OCI-LY7 (cell line): ENCODE results near the gene LHFPL6.

Experiments used
- EZH2phosphoT487 ChIP-seq: fragments of 200-600 bp; sonication (generic); IDR thresholded peaks from 2 replicates; pipeline ENCODE4 v1.6.1; 2018; ENCODE audit warnings: low read depth, borderline replicate concordance, mild to moderate bottlenecking, mixed run types, antibody characterized with exemption, low read length, moderate library complexity, mixed read lengths
- TF ChIP-seq, protein P1 (sequence below): fragments of 200-600 bp; sonication (generic); conservative IDR thresholded peaks from 2 replicates; pipeline ENCODE4 v1.5.1; 2014; ENCODE audit warnings: mild to moderate bottlenecking, antibody characterized with exemption, low read length, moderate library complexity, mixed read lengths

DNA sequence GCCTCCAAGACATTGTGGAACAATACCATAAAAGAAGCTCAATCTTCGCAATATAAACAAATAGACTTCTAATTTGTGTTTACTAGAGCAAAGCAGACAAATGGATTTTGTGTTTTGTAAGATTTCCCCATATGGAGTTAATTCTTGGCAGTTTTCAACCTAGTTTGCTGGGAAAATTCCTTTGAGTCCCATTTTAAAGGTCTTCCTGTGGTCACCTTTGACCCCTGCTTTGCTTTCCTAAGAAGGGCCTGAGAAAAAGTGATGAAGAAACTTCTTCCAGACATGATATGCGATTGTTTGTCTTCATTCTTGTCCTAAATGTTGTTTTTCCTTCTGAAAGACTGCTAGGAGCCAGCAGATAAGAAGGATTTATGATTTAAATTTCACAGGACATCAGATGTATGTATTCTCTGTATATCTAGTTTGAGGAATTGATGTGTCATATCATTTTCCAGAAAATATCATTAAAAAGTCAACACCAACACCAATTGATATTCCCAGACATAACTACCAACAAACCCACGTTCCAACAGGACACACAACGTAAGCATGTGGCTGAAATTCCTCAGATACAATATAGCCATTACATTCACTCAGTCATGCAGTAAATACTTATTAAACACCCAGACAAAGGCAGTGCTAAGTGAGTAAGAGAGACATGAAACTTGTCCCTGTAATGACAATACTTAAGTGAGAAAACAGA lies 276.4 kb downstream of the LHFPL6 start:
- TF ChIP-seq, protein P1, sequence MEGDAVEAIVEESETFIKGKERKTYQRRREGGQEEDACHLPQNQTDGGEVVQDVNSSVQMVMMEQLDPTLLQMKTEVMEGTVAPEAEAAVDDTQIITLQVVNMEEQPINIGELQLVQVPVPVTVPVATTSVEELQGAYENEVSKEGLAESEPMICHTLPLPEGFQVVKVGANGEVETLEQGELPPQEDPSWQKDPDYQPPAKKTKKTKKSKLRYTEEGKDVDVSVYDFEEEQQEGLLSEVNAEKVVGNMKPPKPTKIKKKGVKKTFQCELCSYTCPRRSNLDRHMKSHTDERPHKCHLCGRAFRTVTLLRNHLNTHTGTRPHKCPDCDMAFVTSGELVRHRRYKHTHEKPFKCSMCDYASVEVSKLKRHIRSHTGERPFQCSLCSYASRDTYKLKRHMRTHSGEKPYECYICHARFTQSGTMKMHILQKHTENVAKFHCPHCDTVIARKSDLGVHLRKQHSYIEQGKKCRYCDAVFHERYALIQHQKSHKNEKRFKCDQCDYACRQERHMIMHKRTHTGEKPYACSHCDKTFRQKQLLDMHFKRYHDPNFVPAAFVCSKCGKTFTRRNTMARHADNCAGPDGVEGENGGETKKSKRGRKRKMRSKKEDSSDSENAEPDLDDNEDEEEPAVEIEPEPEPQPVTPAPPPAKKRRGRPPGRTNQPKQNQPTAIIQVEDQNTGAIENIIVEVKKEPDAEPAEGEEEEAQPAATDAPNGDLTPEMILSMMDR: no peak
- TF ChIP-seq EZH2phosphoT487: no peak
